AML-193 (cell line): Measurements from ENCODE around the gene PDZD7.

ENCODE experiments used
- DNase-seq, 2 experiments: peaks; one replicate each; lab custom pipeline; 2025; lab: John Stamatoyannopoulos, UW

PDZD7 gene

GRCh38 chr10:101061624-101062231 is 30.8 kb upstream of the PDZD7 start, which contains the start of gene KAZALD1:
TSS of gene KAZALD1 (plus strand) at chr10:101061989. CDS start at chr10:101062593, 604 bp downstream.
- DNase-seq = no peak

GRCh38 chr10:101060951-101061623 is 30.2 kb upstream of the PDZD7 start:
- DNase-seq = peak; percentile 83 to 90

GRCh38 chr10:101060036-101060950 is 29.4 kb upstream of the PDZD7 start:
- peak; percentile 94 for DNase-seq

GRCh38 chr10:101056365-101057151 is 25.6 kb upstream of the PDZD7 start:
- no peak for DNase-seq

- no peak for DNase-seq
These were observed 24.5 kb upstream of the PDZD7 start for GRCh38 chr10:101055411-101055810.

- no peak for DNase-seq
These were observed 23.9 kb upstream of the PDZD7 start for GRCh38 chr10:101054876-101055275.

- no peak for DNase-seq
These were observed 23.4 kb upstream of the PDZD7 start for GRCh38 chr10:101054351-101054750.

- DNase-seq = no peak
These were observed 22.6 kb upstream of the PDZD7 start for GRCh38 chr10:101053516-101053915.

GRCh38 chr10:101052285-101052684 is 21.4 kb upstream of the PDZD7 start:
- DNase-seq = no peak

GRCh38 chr10:101050208-101051069 is 19.5 kb upstream of the PDZD7 start:
- peak; percentile 31 to 41 for DNase-seq

GRCh38 chr10:101047961-101048892 is 17.3 kb upstream of the PDZD7 start:
- DNase-seq = no peak

GRCh38 chr10:101047268-101047667 is 16.3 kb upstream of the PDZD7 start:
- DNase-seq = no peak

- DNase-seq = no peak
These were observed 15.7 kb upstream of the PDZD7 start for GRCh38 chr10:101046332-101047238.

GRCh38 chr10:101044117-101044516 is 13.2 kb upstream of the PDZD7 start:
- no peak for DNase-seq

- DNase-seq = peak; percentile 25 to 28
These were observed 12.4 kb upstream of the PDZD7 start for GRCh38 chr10:101043363-101043707.

GRCh38 chr10:101042667-101043362 is 11.9 kb upstream of the PDZD7 start:
- peak; percentile 92 to 93 for DNase-seq

- no peak for DNase-seq
These were observed 11.2 kb upstream of the PDZD7 start for GRCh38 chr10:101042118-101042517.

- DNase-seq = peak; percentile 61 to 70
These were observed 10.4 kb upstream of the PDZD7 start for GRCh38 chr10:101041252-101041761.
